ENCODE results near the gene MCMBP.

- TF ChIP-seq CTCF (IDR thresholded peaks at IDR 0.05; ENCODE audit: insufficient read depth, low read length): no peak
- no peak for TF ChIP-seq REST (IDR thresholded peaks at IDR 0.05; ENCODE audit: insufficient replicate concordance, low read depth)
- no peak for TF ChIP-seq GABPA (IDR thresholded peaks at IDR 0.05; ENCODE audit: low read depth)
- no peak for TF ChIP-seq POLR2AphosphoS5 (IDR thresholded peaks at IDR 0.05; ENCODE audit: low read depth)
Observed at GRCh38 chr10:119815671-119816070, 57.0 kb downstream of the MCMBP start.

Data from HL-60 (cell line).